ENCODE data around the gene KDM6B. TPM values are rescaled to one million over a fixed set of nuclear protein-coding genes. Genes with fewer than 3 reads are reported as not detected.
A peak's percentile ranks its signal among the peaks of the same experiment; 100 is the strongest.

Gene KDM6B
- total RNA-seq, 1 experiment from 2014 or later: 0.34 TPM

- Histone ChIP-seq H3K4me1 (replicated peaks) (peaks cover 11% of the 10 kb centered on the region), H3K27me3 (replicated peaks) (no peaks in the 10 kb centered on the region), H3K9me3 (replicated peaks) (no peaks in the 10 kb centered on the region; the same call in 1 of the 2 replicates), H3K4me3 (no peak overlapping the region), H3K27ac (no peak overlapping the region), H3K36me3 (peaks cover 48% of the 10 kb centered on the region)
- DNase-seq (ENCODE audit: low read depth in 1 of 2, low spot score in 2 of 2): no peak
These were observed 15.2 kb downstream of the KDM6B start for GRCh38 chr17:7849130-7849750.

DNA sequence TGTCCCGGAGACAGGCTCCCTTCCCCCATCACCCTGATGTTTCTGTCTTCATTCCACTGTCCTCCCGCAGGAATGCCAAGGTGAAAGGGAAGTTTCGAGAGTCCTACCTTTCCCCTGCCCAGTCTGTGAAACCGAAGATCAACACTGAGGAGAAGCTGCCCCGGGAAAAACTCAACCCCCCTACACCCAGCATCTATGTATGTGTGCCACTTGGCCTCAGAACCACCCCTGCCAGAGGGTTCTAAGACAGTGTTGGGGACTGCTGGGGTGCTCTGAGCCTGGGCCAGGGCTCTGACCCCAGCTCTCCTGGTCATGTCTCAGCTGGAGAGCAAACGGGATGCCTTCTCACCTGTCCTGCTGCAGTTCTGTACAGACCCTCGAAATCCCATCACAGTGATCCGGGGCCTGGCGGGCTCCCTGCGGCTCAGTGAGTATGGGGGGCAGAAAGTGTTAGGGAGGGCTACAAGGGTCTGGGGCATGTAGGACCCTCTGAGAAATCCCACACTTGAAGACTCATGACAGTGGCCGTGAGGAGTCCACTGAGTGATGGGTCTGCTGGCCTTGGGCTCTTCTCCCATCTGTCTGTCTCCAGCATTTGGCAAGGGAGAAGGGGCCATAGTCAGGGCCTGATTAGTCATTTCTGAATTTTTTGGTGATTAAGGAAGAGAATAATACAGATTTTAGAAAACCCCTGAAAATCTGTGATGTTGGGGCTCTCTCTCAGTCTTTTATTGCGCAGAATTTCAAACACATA lies 15.9 kb downstream of the KDM6B start:
- H3K9me3 ChIP-seq (replicated peaks): no peaks in the 10 kb centered on the region; the same call in 1 of the 2 replicates
- H3K27ac ChIP-seq: no peak overlapping the region
- H3K4me3 ChIP-seq: no peak overlapping the region
- peaks cover 48% of the 10 kb centered on the region for H3K36me3 ChIP-seq
- DNase-seq (ENCODE audit: low read depth in 1 of 2, low spot score in 2 of 2): no peak
- H3K27me3 ChIP-seq (replicated peaks): no peaks in the 10 kb centered on the region
- H3K4me1 ChIP-seq (replicated peaks): peaks cover 11% of the 10 kb centered on the region

DNA sequence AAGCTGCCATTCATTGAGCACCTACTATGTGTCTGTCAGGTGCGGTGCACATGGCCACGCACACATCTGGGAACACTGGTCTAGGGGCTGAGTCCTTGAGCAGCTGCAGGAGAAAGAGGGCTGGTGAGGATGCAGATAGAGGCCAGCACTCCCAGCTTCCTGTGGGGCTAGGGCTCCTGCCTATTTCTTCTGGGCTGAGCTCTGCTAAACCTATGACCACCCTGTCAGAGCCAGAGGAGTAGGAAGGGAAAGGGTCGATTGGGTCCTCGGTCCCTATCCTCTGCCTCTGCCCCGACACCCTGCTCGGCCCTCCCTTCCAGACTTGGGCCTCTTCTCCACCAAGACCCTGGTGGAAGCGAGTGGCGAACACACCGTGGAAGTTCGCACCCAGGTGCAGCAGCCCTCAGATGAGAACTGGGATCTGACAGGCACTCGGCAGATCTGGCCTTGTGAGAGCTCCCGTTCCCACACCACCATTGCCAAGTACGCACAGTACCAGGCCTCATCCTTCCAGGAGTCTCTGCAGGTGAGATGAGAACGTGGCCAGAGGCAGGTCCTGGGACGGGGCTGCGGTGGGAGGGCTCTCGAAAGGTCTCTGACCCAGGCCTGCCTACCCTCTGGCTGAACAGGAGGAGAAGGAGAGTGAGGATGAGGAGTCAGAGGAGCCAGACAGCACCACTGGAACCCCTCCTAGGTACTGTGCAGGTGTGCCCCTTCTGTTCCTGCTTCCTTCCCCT lies 16.9 kb downstream of the KDM6B start:
- H3K4me3 ChIP-seq: no peak overlapping the region
- no peak for DNase-seq (ENCODE audit: low read depth in 1 of 2, low spot score in 2 of 2)
- no peak overlapping the region for H3K27ac ChIP-seq
- peaks cover 10% of the 10 kb centered on the region for H3K4me1 ChIP-seq (replicated peaks)
- H3K36me3 ChIP-seq: peaks cover 47% of the 10 kb centered on the region
- H3K9me3 ChIP-seq (replicated peaks): no peaks in the 10 kb centered on the region; the same call in 1 of the 2 replicates
- H3K27me3 ChIP-seq (replicated peaks): no peaks in the 10 kb centered on the region

- Histone ChIP-seq H3K27ac (no peak overlapping the region), H3K36me3 (peaks cover 47% of the 10 kb centered on the region), H3K4me1 (replicated peaks) (peaks cover 18% of the 10 kb centered on the region), H3K9me3 (replicated peaks) (no peaks in the 10 kb centered on the region; the same call in 1 of the 2 replicates), H3K27me3 (replicated peaks) (no peaks in the 10 kb centered on the region), H3K4me3 (no peak overlapping the region)
- DNase-seq (ENCODE audit: low read depth in 1 of 2, low spot score in 2 of 2): peak; percentile 33 to 81
These were observed 17.6 kb downstream of the KDM6B start for GRCh38 chr17:7851438-7852261.

DNA sequence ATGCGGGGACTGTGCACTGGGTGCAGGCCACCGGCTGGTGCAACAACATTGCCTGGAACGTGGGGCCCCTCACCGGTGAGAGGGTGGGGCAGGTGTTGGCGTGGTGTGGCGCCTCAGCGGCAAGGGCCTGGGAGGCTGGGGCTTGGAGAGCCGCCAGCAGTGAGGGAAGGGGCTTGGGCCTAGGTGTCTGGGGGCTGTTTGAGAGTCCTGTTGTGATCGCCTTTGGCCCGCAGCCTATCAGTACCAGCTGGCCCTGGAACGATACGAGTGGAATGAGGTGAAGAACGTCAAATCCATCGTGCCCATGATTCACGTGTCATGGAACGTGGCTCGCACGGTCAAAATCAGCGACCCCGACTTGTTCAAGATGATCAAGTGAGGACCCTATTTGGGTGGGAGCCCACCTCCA lies 18.2 kb downstream of the KDM6B start:
- no peak overlapping the region for H3K27ac ChIP-seq
- H3K9me3 ChIP-seq (replicated peaks): no peaks in the 10 kb centered on the region; the same call in 1 of the 2 replicates
- H3K27me3 ChIP-seq (replicated peaks): no peaks in the 10 kb centered on the region
- no peak overlapping the region for H3K4me3 ChIP-seq
- peaks cover 42% of the 10 kb centered on the region for H3K36me3 ChIP-seq
- no peak for DNase-seq (ENCODE audit: low read depth in 1 of 2, low spot score in 2 of 2)
- H3K4me1 ChIP-seq (replicated peaks): peaks cover 19% of the 10 kb centered on the region

DNA sequence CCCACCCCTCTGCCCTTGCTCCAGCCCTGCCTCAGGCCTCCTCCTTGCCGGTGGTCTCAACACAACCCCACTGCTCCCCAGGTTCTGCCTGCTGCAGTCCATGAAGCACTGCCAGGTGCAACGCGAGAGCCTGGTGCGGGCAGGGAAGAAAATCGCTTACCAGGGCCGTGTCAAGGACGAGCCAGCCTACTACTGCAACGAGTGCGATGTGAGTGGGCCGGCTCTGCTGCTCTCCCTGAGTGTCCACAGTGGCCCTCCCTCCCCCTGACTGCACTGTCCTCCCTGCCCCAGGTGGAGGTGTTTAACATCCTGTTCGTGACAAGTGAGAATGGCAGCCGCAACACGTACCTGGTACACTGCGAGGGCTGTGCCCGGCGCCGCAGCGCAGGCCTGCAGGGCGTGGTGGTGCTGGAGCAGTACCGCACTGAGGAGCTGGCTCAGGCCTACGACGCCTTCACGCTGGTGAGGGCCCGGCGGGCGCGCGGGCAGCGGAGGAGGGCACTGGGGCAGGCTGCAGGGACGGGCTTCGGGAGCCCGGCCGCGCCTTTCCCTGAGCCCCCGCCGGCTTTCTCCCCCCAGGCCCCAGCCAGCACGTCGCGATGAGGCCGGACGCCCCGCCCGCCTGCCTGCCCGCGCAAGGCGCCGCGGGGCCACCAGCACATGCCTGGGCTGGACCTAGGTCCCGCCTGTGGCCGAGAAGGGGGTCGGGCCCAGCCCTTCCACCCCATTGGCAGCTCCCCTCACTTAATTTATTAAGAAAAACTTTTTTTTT lies 19.1 kb downstream of the KDM6B start:
- Histone ChIP-seq H3K27me3 (replicated peaks) (no peaks in the 10 kb centered on the region), H3K4me3 (no peak overlapping the region), H3K36me3 (peaks cover 43% of the 10 kb centered on the region), H3K4me1 (replicated peaks) (peaks cover 22% of the 10 kb centered on the region), H3K9me3 (replicated peaks) (no peaks in the 10 kb centered on the region; the same call in 1 of the 2 replicates), H3K27ac (no peak overlapping the region)
- DNase-seq (ENCODE audit: low read depth in 1 of 2, low spot score in 2 of 2): no peak

DNA sequence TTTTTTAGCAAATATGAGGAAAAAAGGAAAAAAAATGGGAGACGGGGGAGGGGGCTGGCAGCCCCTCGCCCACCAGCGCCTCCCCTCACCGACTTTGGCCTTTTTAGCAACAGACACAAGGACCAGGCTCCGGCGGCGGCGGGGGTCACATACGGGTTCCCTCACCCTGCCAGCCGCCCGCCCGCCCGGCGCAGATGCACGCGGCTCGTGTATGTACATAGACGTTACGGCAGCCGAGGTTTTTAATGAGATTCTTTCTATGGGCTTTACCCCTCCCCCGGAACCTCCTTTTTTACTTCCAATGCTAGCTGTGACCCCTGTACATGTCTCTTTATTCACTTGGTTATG lies 19.6 kb downstream of the KDM6B start:
- Histone ChIP-seq H3K36me3 (peaks cover 49% of the 10 kb centered on the region), H3K9me3 (replicated peaks) (no peaks in the 10 kb centered on the region; the same call in 1 of the 2 replicates), H3K4me1 (replicated peaks) (peaks cover 27% of the 10 kb centered on the region), H3K27ac (no peak overlapping the region), H3K27me3 (replicated peaks) (no peaks in the 10 kb centered on the region), H3K4me3 (no peak overlapping the region)
- no peak for DNase-seq (ENCODE audit: low read depth in 1 of 2, low spot score in 2 of 2)

GRCh38 chr17:7854078-7854777 lies 20.2 kb downstream of the KDM6B start:
- Histone ChIP-seq H3K4me3 (no peak overlapping the region), H3K9me3 (replicated peaks) (no peaks in the 10 kb centered on the region; the same call in 1 of the 2 replicates), H3K27ac (no peak overlapping the region), H3K36me3 (peaks cover 46% of the 10 kb centered on the region), H3K27me3 (replicated peaks) (no peaks in the 10 kb centered on the region), H3K4me1 (replicated peaks) (peaks cover 30% of the 10 kb centered on the region)
- DNase-seq (ENCODE audit: low read depth in 1 of 2, low spot score in 2 of 2): no peak

- Histone ChIP-seq H3K27ac (no peak within 1 kb of the TSS), H3K27me3 (replicated peaks) (no peaks in the 10 kb centered on the region), H3K36me3 (peaks cover 38% of the 10 kb centered on the region), H3K4me1 (replicated peaks) (peaks cover 30% of the 10 kb centered on the region), H3K9me3 (replicated peaks) (no peaks in the 10 kb centered on the region; the same call in 1 of the 2 replicates), H3K4me3 (peak within 1 kb of the TSS; percentile 48; the same call in 1 of the 2 replicates)
- DNase-seq (ENCODE audit: low read depth in 1 of 2, low spot score in 2 of 2): no peak
These were observed 21.0 kb downstream of the KDM6B start, which contains the start of gene TMEM88 for GRCh38 chr17:7854851-7855659. TMEM88 (plus strand) TSS chr17:7855066; CDS start chr17:7855075, 9 bp downstream.

- no peaks in the 10 kb centered on the region; the same call in 1 of the 2 replicates for H3K9me3 ChIP-seq (replicated peaks)
- peaks cover 36% of the 10 kb centered on the region for H3K36me3 ChIP-seq
- no peak overlapping the region for H3K27ac ChIP-seq
- no peak overlapping the region for H3K4me3 ChIP-seq
- no peak for DNase-seq (ENCODE audit: low read depth in 1 of 2, low spot score in 2 of 2)
- no peaks in the 10 kb centered on the region for H3K27me3 ChIP-seq (replicated peaks)
- peaks cover 30% of the 10 kb centered on the region for H3K4me1 ChIP-seq (replicated peaks)
These were observed 21.6 kb downstream of the KDM6B start for GRCh38 chr17:7855660-7856010.

GRCh38 chr17:7856011-7856810 lies 22.2 kb downstream of the KDM6B start:
- no peaks in the 10 kb centered on the region; the same call in 1 of the 2 replicates for H3K9me3 ChIP-seq (replicated peaks)
- H3K27me3 ChIP-seq (replicated peaks): no peaks in the 10 kb centered on the region
- H3K36me3 ChIP-seq: peaks cover 32% of the 10 kb centered on the region
- H3K27ac ChIP-seq: peak overlapping the region; percentile 89
- peaks cover 30% of the 10 kb centered on the region for H3K4me1 ChIP-seq (replicated peaks)
- peak overlapping the region; percentile 48 for H3K4me3 ChIP-seq
- peak; percentile 22 to 55 for DNase-seq (ENCODE audit: low read depth in 1 of 2, low spot score in 2 of 2)

Measured in SJSA1 (cell line).